Measurements from ENCODE around the gene RBPMS2. TPM values are rescaled to one million over a fixed set of nuclear protein-coding genes. Genes with fewer than 3 reads are reported as not detected.
"Not testable (repeated sequence)": the region's sequence is repeated elsewhere in the genome, so short reads cannot be mapped to it uniquely, and the experiment has no call there.

Gene RBPMS2
- total RNA-seq, 5 donors from 2014 or later (not counting 1 experiment from before 2014, with no cell fraction given), result 0.16 to 0.26 (median 0.20) TPM; not detected in 2

GRCh38 chr15:64741708-64742107 is 33.7 kb downstream of the RBPMS2 start:
- H3K36me3 ChIP-seq (ENCODE audit: control insufficient read depth in 2 of 2, extremely low read depth in 1 of 2, insufficient read depth in 1 of 2, low read length in 1 of 2); H3K27ac Mint-ChIP-seq; POLR2A ChIA-PET; H3K36me3 Mint-ChIP-seq; H3K4me3 Mint-ChIP-seq; H3K4me1 ChIP-seq (ENCODE audit: control insufficient read depth in 1 of 2, extremely low read depth in 1 of 2, insufficient read depth in 2 of 2, low read length in 2 of 2); ATAC-seq (replicated peaks in 1 of 4); H3K27me3 Mint-ChIP-seq; H3K4me3 ChIP-seq (ENCODE audit: control insufficient read depth in 1 of 2, extremely low read depth in 1 of 2, low read length in 1 of 2); H3K27ac ChIP-seq (ENCODE audit: low read length); DNase-seq; H3K9me3 ChIP-seq; H3K9me3 Mint-ChIP-seq; H3K4me1 Mint-ChIP-seq: not testable (repeated sequence)
- CTCF ChIA-PET, result interaction anchor here in 1 of 2 donors (0.6 kb wide), 1 partner anchor 22 kb away, joined by 8 read pairs; no protein-coding TSS in a partner anchor
- 84% methylated on average over 4 of the region's 16 CpGs for WGBS (ENCODE audit: insufficient coverage)
- H3K27me3 ChIP-seq (replicated peaks in 1 of 2; ENCODE audit: control insufficient read depth in 2 of 2, extremely low read depth in 1 of 2, insufficient read depth in 2 of 2, low read length in 1 of 2), result peaks cover 0 to 20% of the 10 kb centered on the region in 2 experiments

- H3K36me3 ChIP-seq (ENCODE audit: control insufficient read depth in 2 of 2, extremely low read depth in 1 of 2, insufficient read depth in 1 of 2, low read length in 1 of 2), result no peaks in the 10 kb centered on the region
- 94% methylated on average over 3 of the region's 31 CpGs for WGBS (ENCODE audit: insufficient coverage)
- H3K27me3 ChIP-seq (replicated peaks in 1 of 2; ENCODE audit: control insufficient read depth in 2 of 2, extremely low read depth in 1 of 2, insufficient read depth in 2 of 2, low read length in 1 of 2), result peaks cover 0 to 19% of the 10 kb centered on the region in 2 experiments
- H3K4me3 Mint-ChIP-seq, result no peak overlapping the region
- DNase-seq (no peak), ATAC-seq (replicated peaks in 1 of 4) (no peak)
- ChIA-PET CTCF (interaction anchor here in 1 of 2 donors (0.5 kb wide), 1 partner anchor 170 kb away, joined by 3 read pairs; no protein-coding TSS in a partner anchor), POLR2A (no interaction called here)
- no peak overlapping the region for H3K4me3 ChIP-seq (ENCODE audit: control insufficient read depth in 1 of 2, extremely low read depth in 1 of 2, low read length in 1 of 2)
- no peaks in the 10 kb centered on the region for H3K4me1 Mint-ChIP-seq
- no peaks in the 10 kb centered on the region for H3K27me3 Mint-ChIP-seq
- no peaks in the 10 kb centered on the region for H3K36me3 Mint-ChIP-seq
- H3K27ac Mint-ChIP-seq, result no peak overlapping the region
- H3K9me3 Mint-ChIP-seq, result no peaks in the 10 kb centered on the region
- H3K9me3 ChIP-seq, result no peaks in the 10 kb centered on the region
- no peak overlapping the region for H3K27ac ChIP-seq (ENCODE audit: low read length)
- no peaks in the 10 kb centered on the region for H3K4me1 ChIP-seq (ENCODE audit: control insufficient read depth in 1 of 2, extremely low read depth in 1 of 2, insufficient read depth in 2 of 2, low read length in 2 of 2)
Observed at GRCh38 chr15:64740311-64741170, 34.8 kb downstream of the RBPMS2 start.

GRCh38 chr15:64739577-64740143 is 35.7 kb downstream of the RBPMS2 start:
- H3K4me3 ChIP-seq (ENCODE audit: control insufficient read depth in 1 of 2, extremely low read depth in 1 of 2, low read length in 1 of 2), result no peak overlapping the region
- H3K36me3 ChIP-seq (ENCODE audit: control insufficient read depth in 2 of 2, extremely low read depth in 1 of 2, insufficient read depth in 1 of 2, low read length in 1 of 2), result no peaks in the 10 kb centered on the region
- POLR2A ChIA-PET, result no interaction called here
- H3K9me3 ChIP-seq, result no peaks in the 10 kb centered on the region
- no peaks in the 10 kb centered on the region for H3K4me1 Mint-ChIP-seq
- H3K27me3 Mint-ChIP-seq, result no peaks in the 10 kb centered on the region
- 83% methylated on average over 6 of the region's 9 CpGs for WGBS (ENCODE audit: insufficient coverage)
- H3K4me1 ChIP-seq (ENCODE audit: control insufficient read depth in 1 of 2, extremely low read depth in 1 of 2, insufficient read depth in 2 of 2, low read length in 2 of 2), result no peaks in the 10 kb centered on the region
- peaks cover 0 to 19% of the 10 kb centered on the region in 2 experiments for H3K27me3 ChIP-seq (replicated peaks in 1 of 2; ENCODE audit: control insufficient read depth in 2 of 2, extremely low read depth in 1 of 2, insufficient read depth in 2 of 2, low read length in 1 of 2)
- ATAC-seq (replicated peaks in 1 of 4), result no peak
- H3K9me3 Mint-ChIP-seq, result no peaks in the 10 kb centered on the region
- no peak overlapping the region for H3K27ac ChIP-seq (ENCODE audit: low read length)
- H3K4me3 Mint-ChIP-seq, result no peak overlapping the region
- no peak for DNase-seq
- CTCF ChIA-PET, result no interaction called here
- no peak overlapping the region for H3K27ac Mint-ChIP-seq
- H3K36me3 Mint-ChIP-seq, result no peaks in the 10 kb centered on the region

- ChIA-PET CTCF (no interaction called here), POLR2A (no interaction called here)
- no peaks in the 10 kb centered on the region for H3K36me3 Mint-ChIP-seq
- no peak overlapping the region for H3K4me3 Mint-ChIP-seq
- no peaks in the 10 kb centered on the region for H3K4me1 Mint-ChIP-seq
- ATAC-seq (replicated peaks in 1 of 4) (no peak), DNase-seq (no peak)
- peaks cover 0 to 19% of the 10 kb centered on the region in 2 experiments for H3K27me3 ChIP-seq (replicated peaks in 1 of 2; ENCODE audit: control insufficient read depth in 2 of 2, extremely low read depth in 1 of 2, insufficient read depth in 2 of 2, low read length in 1 of 2)
- no peak overlapping the region for H3K27ac ChIP-seq (ENCODE audit: low read length)
- no peaks in the 10 kb centered on the region for H3K9me3 ChIP-seq
- no peaks in the 10 kb centered on the region for H3K9me3 Mint-ChIP-seq
- no peak overlapping the region for H3K27ac Mint-ChIP-seq
- 81% methylated on average over 3 of the region's 7 CpGs for WGBS (ENCODE audit: insufficient coverage)
- H3K27me3 Mint-ChIP-seq, result no peaks in the 10 kb centered on the region
- no peak overlapping the region for H3K4me3 ChIP-seq (ENCODE audit: control insufficient read depth in 1 of 2, extremely low read depth in 1 of 2, low read length in 1 of 2)
- no peaks in the 10 kb centered on the region for H3K4me1 ChIP-seq (ENCODE audit: control insufficient read depth in 1 of 2, extremely low read depth in 1 of 2, insufficient read depth in 2 of 2, low read length in 2 of 2)
- no peaks in the 10 kb centered on the region for H3K36me3 ChIP-seq (ENCODE audit: control insufficient read depth in 2 of 2, extremely low read depth in 1 of 2, insufficient read depth in 1 of 2, low read length in 1 of 2)
Observed at GRCh38 chr15:64739156-64739555, 36.2 kb downstream of the RBPMS2 start.

- Mint-ChIP-seq H3K4me3 (no peak overlapping the region), H3K9me3 (no peaks in the 10 kb centered on the region), H3K36me3 (no peaks in the 10 kb centered on the region), H3K27me3 (no peaks in the 10 kb centered on the region), H3K27ac (no peak overlapping the region), H3K4me1 (no peaks in the 10 kb centered on the region)
- DNase-seq, result no peak
- ATAC-seq (replicated peaks in 1 of 4), result no peak
- 94% methylated on average over 21 of the region's 27 CpGs for WGBS (ENCODE audit: insufficient coverage)
- H3K36me3 ChIP-seq (ENCODE audit: control insufficient read depth in 2 of 2, extremely low read depth in 1 of 2, insufficient read depth in 1 of 2, low read length in 1 of 2), result no peaks in the 10 kb centered on the region
- H3K27me3 ChIP-seq (replicated peaks in 1 of 2; ENCODE audit: control insufficient read depth in 2 of 2, extremely low read depth in 1 of 2, insufficient read depth in 2 of 2, low read length in 1 of 2), result peaks cover 0 to 19% of the 10 kb centered on the region in 2 experiments
- H3K4me1 ChIP-seq (ENCODE audit: control insufficient read depth in 1 of 2, extremely low read depth in 1 of 2, insufficient read depth in 2 of 2, low read length in 2 of 2), result no peaks in the 10 kb centered on the region
- no peak overlapping the region for H3K27ac ChIP-seq (ENCODE audit: low read length)
- no peaks in the 10 kb centered on the region for H3K9me3 ChIP-seq
- ChIA-PET CTCF (interaction anchor here in 1 of 2 donors (0.5 kb wide), 1 partner anchor 23 kb away, joined by 6 read pairs; no protein-coding TSS in a partner anchor), POLR2A (no interaction called here)
- H3K4me3 ChIP-seq (ENCODE audit: control insufficient read depth in 1 of 2, extremely low read depth in 1 of 2, low read length in 1 of 2), result no peak overlapping the region
Observed at GRCh38 chr15:64738226-64739095, 36.9 kb downstream of the RBPMS2 start.
